ENCODE measurements around the gene OR7D2. TPM values are rescaled to one million over a fixed set of nuclear protein-coding genes. Genes with fewer than 3 reads are reported as not detected.

Gene OR7D2
- not detected for polyA plus RNA-seq (2013, experiment 1 of 2)
- polyA plus RNA-seq (2013, experiment 2 of 2) = 0.10 TPM

GRCh38 chr19:9178901-9179300 is at the start of gene OR7D2:
TSS of gene OR7D2 (plus strand) at chr19:9178979. CDS start at chr19:9185782, 6,803 bp downstream.
- H3K27ac ChIP-seq (ENCODE audit: low read depth, low read length, severe bottlenecking) = no peak within 1 kb of the TSS
- H3K4me3 ChIP-seq (ENCODE audit: extremely low read depth, insufficient read depth, low read length, poor library complexity, severe bottlenecking) = no peak within 1 kb of the TSS
- 45 to 53% methylated on average over 3 of the region's 4 CpGs for whole genome bisulfite sequencing, 2 experiments (ENCODE audit: insufficient coverage in 2 of 2)
- peaks cover 22% of the 10 kb centered on the region for H3K9me3 ChIP-seq (ENCODE audit: control insufficient read depth, low read length)
- no peaks in the 10 kb centered on the region for H3K4me1 ChIP-seq (ENCODE audit: control insufficient read depth, insufficient read depth, low read length, poor library complexity, severe bottlenecking)
- no peaks in the 10 kb centered on the region for H3K36me3 ChIP-seq (ENCODE audit: control insufficient read depth, insufficient read depth, low read length)

- WGBS, 2 experiments (ENCODE audit: insufficient coverage in 2 of 2) = 80% methylated on average over 1 of the region's 1 CpG; no CpG with 5 or more reads in 1 of the 2 experiments
- no peaks in the 10 kb centered on the region for H3K36me3 ChIP-seq (ENCODE audit: control insufficient read depth, insufficient read depth, low read length)
- no peaks in the 10 kb centered on the region for H3K4me1 ChIP-seq (ENCODE audit: control insufficient read depth, insufficient read depth, low read length, poor library complexity, severe bottlenecking)
- no peak overlapping the region for H3K4me3 ChIP-seq (ENCODE audit: extremely low read depth, insufficient read depth, low read length, poor library complexity, severe bottlenecking)
- no peak overlapping the region for H3K27ac ChIP-seq (ENCODE audit: low read depth, low read length, severe bottlenecking)
- peaks cover 4% of the 10 kb centered on the region for H3K9me3 ChIP-seq (ENCODE audit: control insufficient read depth, low read length)
These were observed 47.8 kb upstream of the OR7D2 start for GRCh38 chr19:9130965-9131364.

GRCh38 chr19:9132422-9132821 is 46.4 kb upstream of the OR7D2 start:
- WGBS, 2 experiments (ENCODE audit: insufficient coverage in 2 of 2) = 71 to 84% methylated on average over 4 to 5 of the region's 5 CpGs

GRCh38 chr19:9139609-9140158 is 39.1 kb upstream of the OR7D2 start:
- Histone ChIP-seq H3K4me1 (ENCODE audit: control insufficient read depth, insufficient read depth, low read length, poor library complexity, severe bottlenecking) (no peaks in the 10 kb centered on the region), H3K36me3 (ENCODE audit: control insufficient read depth, insufficient read depth, low read length) (peaks cover 18% of the 10 kb centered on the region), H3K27ac (ENCODE audit: low read depth, low read length, severe bottlenecking) (no peak overlapping the region), H3K4me3 (ENCODE audit: extremely low read depth, insufficient read depth, low read length, poor library complexity, severe bottlenecking) (peak overlapping the region; percentile 80), H3K9me3 (ENCODE audit: control insufficient read depth, low read length) (peaks cover 10% of the 10 kb centered on the region)
- WGBS, 2 experiments (ENCODE audit: insufficient coverage in 2 of 2) = 25 to 42% methylated on average over 4 of the region's 8 CpGs

More at GRCh38 chr19:9132422-9132821, 46.4 kb upstream of the OR7D2 start:
- Histone ChIP-seq H3K9me3 (ENCODE audit: control insufficient read depth, low read length) (peaks cover 3% of the 10 kb centered on the region), H3K27ac (ENCODE audit: low read depth, low read length, severe bottlenecking) (no peak overlapping the region), H3K4me3 (ENCODE audit: extremely low read depth, insufficient read depth, low read length, poor library complexity, severe bottlenecking) (no peak overlapping the region), H3K36me3 (ENCODE audit: control insufficient read depth, insufficient read depth, low read length) (no peaks in the 10 kb centered on the region), H3K4me1 (ENCODE audit: control insufficient read depth, insufficient read depth, low read length, poor library complexity, severe bottlenecking) (no peaks in the 10 kb centered on the region)

- peak within 1 kb of the TSS; percentile 80 for H3K4me3 ChIP-seq (ENCODE audit: extremely low read depth, insufficient read depth, low read length, poor library complexity, severe bottlenecking)
- 0% methylated on average over 30 to 35 of the region's 43 CpGs for WGBS, 2 experiments (ENCODE audit: insufficient coverage in 2 of 2)
- peak within 1 kb of the TSS; percentile 48 for H3K27ac ChIP-seq (ENCODE audit: low read depth, low read length, severe bottlenecking)
- peaks cover 22% of the 10 kb centered on the region for H3K36me3 ChIP-seq (ENCODE audit: control insufficient read depth, insufficient read depth, low read length)
- no peaks in the 10 kb centered on the region for H3K4me1 ChIP-seq (ENCODE audit: control insufficient read depth, insufficient read depth, low read length, poor library complexity, severe bottlenecking)
- H3K9me3 ChIP-seq (ENCODE audit: control insufficient read depth, low read length) = peaks cover 16% of the 10 kb centered on the region
These were observed 38.5 kb upstream of the OR7D2 start, which contains the start of gene ZNF317 for GRCh38 chr19:9140159-9140874. TSS of gene ZNF317 (plus strand) at chr19:9140397. CDS start at chr19:9156017, 15,620 bp downstream.

GRCh38 chr19:9144920-9145319 is 33.9 kb upstream of the OR7D2 start:
- H3K36me3 ChIP-seq (ENCODE audit: control insufficient read depth, insufficient read depth, low read length) = peaks cover 64% of the 10 kb centered on the region
- no peak overlapping the region for H3K4me3 ChIP-seq (ENCODE audit: extremely low read depth, insufficient read depth, low read length, poor library complexity, severe bottlenecking)
- H3K27ac ChIP-seq (ENCODE audit: low read depth, low read length, severe bottlenecking) = no peak overlapping the region
- H3K9me3 ChIP-seq (ENCODE audit: control insufficient read depth, low read length) = peaks cover 45% of the 10 kb centered on the region
- H3K4me1 ChIP-seq (ENCODE audit: control insufficient read depth, insufficient read depth, low read length, poor library complexity, severe bottlenecking) = no peaks in the 10 kb centered on the region
- WGBS, 2 experiments (ENCODE audit: insufficient coverage in 2 of 2) = 93 to 98% methylated on average over 5 of the region's 5 CpGs

GRCh38 chr19:9146882-9147281 is 31.9 kb upstream of the OR7D2 start:
- Histone ChIP-seq H3K4me1 (ENCODE audit: control insufficient read depth, insufficient read depth, low read length, poor library complexity, severe bottlenecking) (no peaks in the 10 kb centered on the region), H3K9me3 (ENCODE audit: control insufficient read depth, low read length) (peaks cover 65% of the 10 kb centered on the region), H3K27ac (ENCODE audit: low read depth, low read length, severe bottlenecking) (no peak overlapping the region), H3K36me3 (ENCODE audit: control insufficient read depth, insufficient read depth, low read length) (peaks cover 78% of the 10 kb centered on the region), H3K4me3 (ENCODE audit: extremely low read depth, insufficient read depth, low read length, poor library complexity, severe bottlenecking) (no peak overlapping the region)
- no CpG with 5 or more reads among the region's 1 CpG for WGBS, 2 experiments (ENCODE audit: insufficient coverage in 2 of 2)

- Histone ChIP-seq H3K27ac (ENCODE audit: low read depth, low read length, severe bottlenecking) (no peak overlapping the region), H3K4me1 (ENCODE audit: control insufficient read depth, insufficient read depth, low read length, poor library complexity, severe bottlenecking) (no peaks in the 10 kb centered on the region), H3K4me3 (ENCODE audit: extremely low read depth, insufficient read depth, low read length, poor library complexity, severe bottlenecking) (no peak overlapping the region), H3K36me3 (ENCODE audit: control insufficient read depth, insufficient read depth, low read length) (peaks cover 83% of the 10 kb centered on the region), H3K9me3 (ENCODE audit: control insufficient read depth, low read length) (peaks cover 79% of the 10 kb centered on the region)
- 95 to 100% methylated on average over 1 to 2 of the region's 3 CpGs for WGBS, 2 experiments (ENCODE audit: insufficient coverage in 2 of 2)
These were observed 30.1 kb upstream of the OR7D2 start for GRCh38 chr19:9148697-9149096.

GRCh38 chr19:9149997-9150396 is 28.8 kb upstream of the OR7D2 start:
- Histone ChIP-seq H3K36me3 (ENCODE audit: control insufficient read depth, insufficient read depth, low read length) (peaks cover 93% of the 10 kb centered on the region), H3K9me3 (ENCODE audit: control insufficient read depth, low read length) (peaks cover 77% of the 10 kb centered on the region), H3K27ac (ENCODE audit: low read depth, low read length, severe bottlenecking) (no peak overlapping the region), H3K4me1 (ENCODE audit: control insufficient read depth, insufficient read depth, low read length, poor library complexity, severe bottlenecking) (no peaks in the 10 kb centered on the region), H3K4me3 (ENCODE audit: extremely low read depth, insufficient read depth, low read length, poor library complexity, severe bottlenecking) (no peak overlapping the region)
- 76 to 94% methylated on average over 2 of the region's 4 CpGs for WGBS, 2 experiments (ENCODE audit: insufficient coverage in 2 of 2)

GRCh38 chr19:9150650-9151049 is 28.1 kb upstream of the OR7D2 start:
- Histone ChIP-seq H3K36me3 (ENCODE audit: control insufficient read depth, insufficient read depth, low read length) (peaks cover 93% of the 10 kb centered on the region), H3K9me3 (ENCODE audit: control insufficient read depth, low read length) (peaks cover 77% of the 10 kb centered on the region), H3K4me3 (ENCODE audit: extremely low read depth, insufficient read depth, low read length, poor library complexity, severe bottlenecking) (no peak overlapping the region), H3K27ac (ENCODE audit: low read depth, low read length, severe bottlenecking) (no peak overlapping the region), H3K4me1 (ENCODE audit: control insufficient read depth, insufficient read depth, low read length, poor library complexity, severe bottlenecking) (no peaks in the 10 kb centered on the region)
- WGBS, 2 experiments (ENCODE audit: insufficient coverage in 2 of 2) = 90 to 100% methylated on average over 1 to 3 of the region's 5 CpGs

- no peaks in the 10 kb centered on the region for H3K4me1 ChIP-seq (ENCODE audit: control insufficient read depth, insufficient read depth, low read length, poor library complexity, severe bottlenecking)
- H3K36me3 ChIP-seq (ENCODE audit: control insufficient read depth, insufficient read depth, low read length) = peaks cover 95% of the 10 kb centered on the region
- no peak overlapping the region for H3K4me3 ChIP-seq (ENCODE audit: extremely low read depth, insufficient read depth, low read length, poor library complexity, severe bottlenecking)
- peaks cover 78% of the 10 kb centered on the region for H3K9me3 ChIP-seq (ENCODE audit: control insufficient read depth, low read length)
- H3K27ac ChIP-seq (ENCODE audit: low read depth, low read length, severe bottlenecking) = no peak overlapping the region
- WGBS, 2 experiments (ENCODE audit: insufficient coverage in 2 of 2) = 100% methylated on average over 1 to 2 of the region's 5 CpGs
These were observed 27.4 kb upstream of the OR7D2 start for GRCh38 chr19:9151367-9151766.

Data from mesodermal cell (in vitro differentiated cells).